NCI-H187 (cell line): ENCODE measurements around the gene SPATA13.
A peak's percentile ranks its signal among the peaks of the same experiment; 100 is the strongest.
"Not testable (repeated sequence)": the region's sequence is repeated elsewhere in the genome, so short reads cannot be mapped to it uniquely, and the experiment has no call there.

ENCODE experiments used
- DNase-seq, 2 experiments: peaks; one replicate each; lab custom pipeline; 2025; lab: John Stamatoyannopoulos, UW

Gene SPATA13

GRCh38 chr13:24160458-24161009, at the start of gene SPATA13:
TSS of gene SPATA13 (plus strand) at chr13:24160720. CDS start at chr13:24222930, 62,210 bp downstream.
- peak; percentile 68 to 76 for DNase-seq

GRCh38 chr13:24112791-24113190, 47.7 kb upstream of the SPATA13 start:
- no peak for DNase-seq

- DNase-seq, result no peak
Observed at GRCh38 chr13:24115671-24116070, 44.8 kb upstream of the SPATA13 start.

- DNase-seq, result no peak
Observed at GRCh38 chr13:24116131-24116530, 44.4 kb upstream of the SPATA13 start.

- no peak for DNase-seq
Observed at GRCh38 chr13:24118576-24118975, 41.9 kb upstream of the SPATA13 start.

GRCh38 chr13:24119626-24120508, 40.7 kb upstream of the SPATA13 start:
- DNase-seq, result no peak

- not testable (repeated sequence) for DNase-seq
Observed at GRCh38 chr13:24122045-24122444, 38.5 kb upstream of the SPATA13 start.

GRCh38 chr13:24122569-24122968, 38.0 kb upstream of the SPATA13 start:
- no peak for DNase-seq

GRCh38 chr13:24123761-24124160, 36.8 kb upstream of the SPATA13 start:
- no peak for DNase-seq

- no peak for DNase-seq
Observed at GRCh38 chr13:24124789-24125476, 35.6 kb upstream of the SPATA13 start.

- no peak for DNase-seq
Observed at GRCh38 chr13:24127116-24127631, 33.3 kb upstream of the SPATA13 start.

GRCh38 chr13:24128112-24128511, 32.4 kb upstream of the SPATA13 start:
- no peak for DNase-seq

GRCh38 chr13:24128962-24129361, 31.6 kb upstream of the SPATA13 start:
- DNase-seq, result no peak

GRCh38 chr13:24129914-24130774, 30.4 kb upstream of the SPATA13 start:
- DNase-seq, result no peak

- DNase-seq, result no peak
Observed at GRCh38 chr13:24131749-24132148, 28.8 kb upstream of the SPATA13 start.

- no peak for DNase-seq
Observed at GRCh38 chr13:24133021-24133795, 27.3 kb upstream of the SPATA13 start.

GRCh38 chr13:24134231-24134630, 26.3 kb upstream of the SPATA13 start:
- DNase-seq, result no peak

- no peak for DNase-seq
Observed at GRCh38 chr13:24134757-24135156, 25.8 kb upstream of the SPATA13 start.

- no peak for DNase-seq
Observed at GRCh38 chr13:24135674-24136300, 24.7 kb upstream of the SPATA13 start.

- DNase-seq, result no peak
Observed at GRCh38 chr13:24138911-24139310, 21.6 kb upstream of the SPATA13 start.
